ENCODE results near the gene GRN. TPM values are rescaled to one million over a fixed set of nuclear protein-coding genes. Genes with fewer than 3 reads are reported as not detected.

GRN gene
- polyA plus RNA-seq, 1 of the 3 experiments (the other 2 are of a cell fraction), result 442 TPM

DNA sequence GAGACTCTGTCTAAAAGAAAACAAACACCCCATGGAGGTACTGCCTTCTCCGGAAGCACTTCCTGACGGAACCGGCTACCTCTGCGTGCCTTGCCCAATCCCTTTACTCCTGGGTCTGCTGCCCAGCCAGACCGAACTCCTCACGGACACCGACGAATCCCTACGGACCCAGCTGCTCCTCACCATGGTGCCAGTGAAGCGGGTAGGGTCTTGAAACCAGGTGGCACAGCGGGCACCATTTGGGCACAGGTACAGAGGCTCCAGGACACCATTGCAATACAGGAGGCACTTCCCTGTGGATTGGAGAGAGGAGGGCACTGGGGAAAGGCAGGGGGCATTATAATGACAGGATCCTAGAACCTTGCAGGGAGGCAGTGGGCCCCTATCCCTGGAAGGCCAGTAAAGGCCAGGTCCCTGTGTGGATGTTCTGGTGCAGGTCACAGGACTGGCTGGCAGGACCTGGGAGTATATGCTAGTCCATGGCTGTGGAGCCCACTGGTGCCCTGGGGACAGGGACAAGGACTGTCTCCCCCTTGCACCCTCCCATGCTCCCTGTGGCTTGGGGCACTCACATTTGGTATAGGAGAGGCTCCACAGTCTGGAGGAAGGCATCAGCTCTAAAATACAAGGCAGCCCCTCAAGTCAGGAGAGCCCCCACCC, 22.7 kb upstream of the GRN start:
- Histone ChIP-seq H3K9me3 (no peaks in the 10 kb centered on the region), H3K4me3 (ENCODE audit: low read depth in 2 of 2, low read length in 1 of 2) (no peak overlapping the region), H3K9me2 (no peaks in the 10 kb centered on the region), H3K4me2 (no peak overlapping the region), H3F3A (replicated peaks; ENCODE audit: insufficient read depth) (no peaks in the 10 kb centered on the region), H3K27me3 (ENCODE audit: insufficient read depth) (no peaks in the 10 kb centered on the region), H3K79me2 (ENCODE audit: insufficient read depth) (peaks cover 12% of the 10 kb centered on the region), H3K9ac (no peak overlapping the region), H2AFZ (ENCODE audit: low read depth) (no peak overlapping the region), H3K27ac (ENCODE audit: low read depth in 2 of 2, low read length in 1 of 2) (no peak overlapping the region), H3K36me3 (replicated peaks in 1 of 2; ENCODE audit: control insufficient read depth in 1 of 2, insufficient read depth in 2 of 2, low read length in 1 of 2) (peaks cover 6 to 31% of the 10 kb centered on the region in 2 experiments), H3K4me1 (ENCODE audit: control insufficient read depth in 1 of 2, insufficient read depth in 2 of 2, low read depth in 1 of 2, low read length in 1 of 2) (peaks cover 0 to 10% of the 10 kb centered on the region in 2 experiments; a peak in 1 of 4 replicates), H4K20me1 (ENCODE audit: insufficient read depth) (no peaks in the 10 kb centered on the region)
- TF ChIP-seq EZH2phosphoT487 (IDR thresholded peaks at IDR 0.05; ENCODE audit: borderline replicate concordance, low read depth) (no peak), GABPA (IDR thresholded peaks at IDR 0.05; ENCODE audit: low read depth) (no peak)
- no peak for DNase-seq
- 93% methylated on average over 9 of the region's 11 CpGs for WGBS (ENCODE audit: low lambda C conversion rate)
- ChIA-PET CTCF (interaction anchor here (1.3 to 2.4 kb wide), 2 partner anchors 112 to 124 kb away, joined by 4 to 11 read pairs; no protein-coding TSS in a partner anchor), POLR2A (interaction anchor here (3.1 to 4.9 kb wide), 2 partner anchors 13 to 102 kb away, joined by 14 to 34 read pairs; partner anchors contain the start of genes RUNDC3A and UBTF)

DNA sequence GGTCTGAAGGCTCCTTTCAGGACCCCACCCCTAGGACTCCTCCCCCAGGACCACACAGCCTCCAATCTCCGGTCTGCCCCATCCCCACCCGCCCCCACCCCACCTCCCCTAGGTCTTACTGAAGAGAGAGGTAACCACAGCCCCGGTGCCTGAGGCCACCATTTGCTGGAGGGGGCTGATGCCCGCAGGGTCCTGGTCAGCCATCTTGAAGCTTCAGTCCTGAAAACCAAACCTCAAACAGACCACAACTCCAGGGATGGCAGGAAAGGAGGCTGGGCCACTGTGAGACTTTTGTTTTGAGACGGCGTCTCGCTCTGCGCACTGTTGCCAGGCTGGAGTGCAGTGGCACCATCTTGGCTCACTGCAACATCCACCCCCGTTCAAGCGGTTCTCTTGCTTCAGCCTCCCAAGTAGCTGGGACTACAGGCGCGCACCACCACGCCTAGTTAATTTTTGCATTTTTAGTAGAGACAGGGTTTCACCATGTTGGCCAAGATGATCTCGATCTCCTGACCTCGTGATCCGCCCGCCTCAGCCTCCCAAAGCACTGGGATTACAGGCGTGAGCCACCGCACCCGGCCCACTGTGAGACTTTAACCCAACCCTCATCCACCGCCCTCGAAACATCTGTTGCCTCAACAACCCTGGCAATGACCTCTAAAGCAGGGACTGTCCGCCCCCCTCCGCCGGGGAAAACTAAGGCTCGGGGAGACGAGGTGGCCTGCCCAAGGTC, 21.6 kb upstream of the GRN start:
- CTCF ChIA-PET, result interaction anchor here (1.3 to 2.2 kb wide), 6 partner anchors 13 to 125 kb away, joined by 3 to 11 read pairs (median 6); no protein-coding TSS in a partner anchor
- peak overlapping the region; percentile 81 for H3K9ac ChIP-seq
- H3K9me3 ChIP-seq, result no peaks in the 10 kb centered on the region
- peak overlapping the region; percentile 95 to 98 for H3K4me3 ChIP-seq (ENCODE audit: low read depth in 2 of 2, low read length in 1 of 2)
- peaks cover 6 to 29% of the 10 kb centered on the region in 2 experiments for H3K36me3 ChIP-seq (replicated peaks in 1 of 2; ENCODE audit: control insufficient read depth in 1 of 2, insufficient read depth in 2 of 2, low read length in 1 of 2)
- H4K20me1 ChIP-seq (ENCODE audit: insufficient read depth), result no peaks in the 10 kb centered on the region
- DNase-seq, result no peak
- H3K27ac ChIP-seq (ENCODE audit: low read depth in 2 of 2, low read length in 1 of 2), result no peak overlapping the region; a peak in 1 of 4 replicates
- H2AFZ ChIP-seq (ENCODE audit: low read depth), result no peak overlapping the region
- H3K4me1 ChIP-seq (ENCODE audit: control insufficient read depth in 1 of 2, insufficient read depth in 2 of 2, low read depth in 1 of 2, low read length in 1 of 2), result peaks cover 0 to 10% of the 10 kb centered on the region in 2 experiments; a peak in 1 of 4 replicates
- no peaks in the 10 kb centered on the region for H3K9me2 ChIP-seq
- no peak for TF ChIP-seq SMC3 (IDR thresholded peaks at IDR 0.05; ENCODE audit: low read depth, low read length)
- TF ChIP-seq, protein P1, sequence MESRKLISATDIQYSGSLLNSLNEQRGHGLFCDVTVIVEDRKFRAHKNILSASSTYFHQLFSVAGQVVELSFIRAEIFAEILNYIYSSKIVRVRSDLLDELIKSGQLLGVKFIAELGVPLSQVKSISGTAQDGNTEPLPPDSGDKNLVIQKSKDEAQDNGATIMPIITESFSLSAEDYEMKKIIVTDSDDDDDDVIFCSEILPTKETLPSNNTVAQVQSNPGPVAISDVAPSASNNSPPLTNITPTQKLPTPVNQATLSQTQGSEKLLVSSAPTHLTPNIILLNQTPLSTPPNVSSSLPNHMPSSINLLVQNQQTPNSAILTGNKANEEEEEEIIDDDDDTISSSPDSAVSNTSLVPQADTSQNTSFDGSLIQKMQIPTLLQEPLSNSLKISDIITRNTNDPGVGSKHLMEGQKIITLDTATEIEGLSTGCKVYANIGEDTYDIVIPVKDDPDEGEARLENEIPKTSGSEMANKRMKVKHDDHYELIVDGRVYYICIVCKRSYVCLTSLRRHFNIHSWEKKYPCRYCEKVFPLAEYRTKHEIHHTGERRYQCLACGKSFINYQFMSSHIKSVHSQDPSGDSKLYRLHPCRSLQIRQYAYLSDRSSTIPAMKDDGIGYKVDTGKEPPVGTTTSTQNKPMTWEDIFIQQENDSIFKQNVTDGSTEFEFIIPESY (IDR thresholded peaks at IDR 0.05; ENCODE audit: borderline replicate concordance, low read depth), result no peak
- TF ChIP-seq RAD21 (IDR thresholded peaks at IDR 0.05; ENCODE audit: low read length), result no peak
- no peak for TF ChIP-seq RXRA (IDR thresholded peaks at IDR 0.05; ENCODE audit: borderline replicate concordance, low read depth)
- TF ChIP-seq NRF1 (IDR thresholded peaks at IDR 0.05; ENCODE audit: low read depth, low read length), result no peak
- TF ChIP-seq GATA2 (CRISPR knock-in tag; IDR thresholded peaks at IDR 0.05), result no peak
- no peak for TF ChIP-seq FOSL2 (IDR thresholded peaks at IDR 0.05; ENCODE audit: borderline replicate concordance, low read depth)
- TF ChIP-seq TEAD4 (IDR thresholded peaks at IDR 0.05; ENCODE audit: borderline replicate concordance, insufficient read depth), result no peak
- no peak for TF ChIP-seq NFIC (IDR thresholded peaks at IDR 0.05; ENCODE audit: borderline replicate concordance)
- TF ChIP-seq EZH2phosphoT487 (IDR thresholded peaks at IDR 0.05; ENCODE audit: borderline replicate concordance, low read depth), result no peak
- TF ChIP-seq, protein P2, sequence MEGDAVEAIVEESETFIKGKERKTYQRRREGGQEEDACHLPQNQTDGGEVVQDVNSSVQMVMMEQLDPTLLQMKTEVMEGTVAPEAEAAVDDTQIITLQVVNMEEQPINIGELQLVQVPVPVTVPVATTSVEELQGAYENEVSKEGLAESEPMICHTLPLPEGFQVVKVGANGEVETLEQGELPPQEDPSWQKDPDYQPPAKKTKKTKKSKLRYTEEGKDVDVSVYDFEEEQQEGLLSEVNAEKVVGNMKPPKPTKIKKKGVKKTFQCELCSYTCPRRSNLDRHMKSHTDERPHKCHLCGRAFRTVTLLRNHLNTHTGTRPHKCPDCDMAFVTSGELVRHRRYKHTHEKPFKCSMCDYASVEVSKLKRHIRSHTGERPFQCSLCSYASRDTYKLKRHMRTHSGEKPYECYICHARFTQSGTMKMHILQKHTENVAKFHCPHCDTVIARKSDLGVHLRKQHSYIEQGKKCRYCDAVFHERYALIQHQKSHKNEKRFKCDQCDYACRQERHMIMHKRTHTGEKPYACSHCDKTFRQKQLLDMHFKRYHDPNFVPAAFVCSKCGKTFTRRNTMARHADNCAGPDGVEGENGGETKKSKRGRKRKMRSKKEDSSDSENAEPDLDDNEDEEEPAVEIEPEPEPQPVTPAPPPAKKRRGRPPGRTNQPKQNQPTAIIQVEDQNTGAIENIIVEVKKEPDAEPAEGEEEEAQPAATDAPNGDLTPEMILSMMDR (IDR thresholded peaks at IDR 0.05), result no peak
- TF ChIP-seq, protein P3, sequence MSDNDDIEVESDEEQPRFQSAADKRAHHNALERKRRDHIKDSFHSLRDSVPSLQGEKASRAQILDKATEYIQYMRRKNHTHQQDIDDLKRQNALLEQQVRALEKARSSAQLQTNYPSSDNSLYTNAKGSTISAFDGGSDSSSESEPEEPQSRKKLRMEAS (IDR thresholded peaks at IDR 0.05; ENCODE audit: low read depth), result no peak
- TF ChIP-seq SIN3A (IDR thresholded peaks at IDR 0.05; ENCODE audit: borderline replicate concordance, low read depth, low read length), result no peak
- TF ChIP-seq ELF1 (IDR thresholded peaks at IDR 0.05), result no peak
- TF ChIP-seq POLR2AphosphoS5 (IDR thresholded peaks at IDR 0.05; ENCODE audit: low read depth, low read length), result no peak
- TF ChIP-seq TAF1 (IDR thresholded peaks at IDR 0.05; ENCODE audit: borderline replicate concordance, low read depth, low read length), result no peak
- H3K79me2 ChIP-seq (ENCODE audit: insufficient read depth), result peaks cover 12% of the 10 kb centered on the region
- H3K4me2 ChIP-seq, result peak overlapping the region; percentile 99
- H3F3A ChIP-seq (replicated peaks; ENCODE audit: insufficient read depth), result peaks cover 4% of the 10 kb centered on the region
- POLR2A ChIA-PET, result interaction anchor here (1.3 to 1.9 kb wide), 2 partner anchors 14 to 103 kb away, joined by 5 to 11 read pairs; partner anchors contain the start of gene RUNDC3A
- 61% methylated on average over 23 of the region's 27 CpGs for WGBS (ENCODE audit: low lambda C conversion rate)
- no peaks in the 10 kb centered on the region for H3K27me3 ChIP-seq (ENCODE audit: insufficient read depth)

Measured in SK-N-SH (cell line).